Loucy (cell line): ENCODE measurements around the gene THADA.

Experiments used
- H2AFZ ChIP-seq: fragments of 200-600 bp; sonication (generic); 2 replicates; pipeline ENCODE4 v1.6.0; 2016; ENCODE audit warnings: antibody characterized with exemption, mild to moderate bottlenecking, low read length, moderate library complexity
- H3F3A ChIP-seq: fragments of 200-600 bp; 2 replicates; pipeline ENCODE4 v1.6.0; 2016; ENCODE audit warnings: antibody characterized with exemption, low read depth, mild to moderate bottlenecking
- H3K27me3 ChIP-seq: fragments of 200-600 bp; sonication (generic); 2 replicates; pipeline ENCODE4 v1.6.1; 2014; ENCODE audit warnings: low read length, mild to moderate bottlenecking; ENCODE audit not compliant: insufficient read depth, poor library complexity, severe bottlenecking
- H3K36me3 ChIP-seq: fragments of 200-600 bp; sonication (generic); 2 replicates; pipeline ENCODE4 v1.6.1; 2016; ENCODE audit warnings: low read length; ENCODE audit not compliant: insufficient read depth
- H3K4me1 ChIP-seq: fragments of 200-600 bp; sonication (generic); 2 replicates; pipeline ENCODE4 v1.5.1; 2014; ENCODE audit warnings: low read length, mild to moderate bottlenecking; ENCODE audit not compliant: insufficient read depth, poor library complexity, severe bottlenecking
- H3K4me2 ChIP-seq: fragments of 200-600 bp; sonication (generic); 2 replicates; pipeline ENCODE4 v1.6.0; 2014; ENCODE audit warnings: antibody characterized with exemption, low read length, low read depth, mild to moderate bottlenecking; ENCODE audit not compliant: poor library complexity, severe bottlenecking
- H3K4me3 ChIP-seq: fragments of 200-600 bp; sonication (generic); 2 replicates; pipeline ENCODE4 v1.5.1; 2014; ENCODE audit warnings: low read length, mild to moderate bottlenecking, mixed read lengths; ENCODE audit not compliant: poor library complexity, severe bottlenecking
- H3K79me2 ChIP-seq: fragments of 200-600 bp; sonication (generic); 2 replicates; pipeline ENCODE4 v1.6.1; 2014; ENCODE audit warnings: low read length; ENCODE audit not compliant: insufficient read depth
- H3K9ac ChIP-seq: fragments of 200-600 bp; sonication (generic); 2 replicates; pipeline ENCODE4 v1.6.0; 2014; ENCODE audit warnings: mild to moderate bottlenecking, low read depth, low read length, moderate library complexity; ENCODE audit not compliant: poor library complexity, severe bottlenecking
- H3K9me2 ChIP-seq: fragments of 200-600 bp; sonication (generic); replicated peaks from 2 replicates; pipeline ENCODE4 v1.6.1; 2016; ENCODE audit warnings: low read depth, low read length, mixed read lengths
- H3K9me3 ChIP-seq: fragments of 200-600 bp; sonication (generic); 2 replicates; pipeline ENCODE4 v1.6.1; 2014; ENCODE audit warnings: mild to moderate bottlenecking, antibody characterized with exemption, low read length, low read depth; ENCODE audit not compliant: insufficient read depth
- H4K20me1 ChIP-seq: fragments of 200-600 bp; sonication (generic); 2 replicates; pipeline ENCODE4 v1.6.0; 2014; ENCODE audit warnings: antibody characterized with exemption, low read length, mild to moderate bottlenecking; ENCODE audit not compliant: insufficient read depth, poor library complexity, severe bottlenecking
- EZH2phosphoT487 ChIP-seq: fragments of 200-600 bp; IDR thresholded peaks from 2 replicates; pipeline ENCODE4 v1.6.1; 2018; ENCODE audit warnings: antibody characterized with exemption, mild to moderate bottlenecking, moderate library complexity, borderline replicate concordance
- TF ChIP-seq, protein P1 (sequence below): fragments of 200-600 bp; sonication (generic); conservative IDR thresholded peaks from 2 replicates; pipeline ENCODE4 v1.5.1; 2014; ENCODE audit warnings: mild to moderate bottlenecking, antibody characterized with exemption, low read length

Gene THADA

DNA sequence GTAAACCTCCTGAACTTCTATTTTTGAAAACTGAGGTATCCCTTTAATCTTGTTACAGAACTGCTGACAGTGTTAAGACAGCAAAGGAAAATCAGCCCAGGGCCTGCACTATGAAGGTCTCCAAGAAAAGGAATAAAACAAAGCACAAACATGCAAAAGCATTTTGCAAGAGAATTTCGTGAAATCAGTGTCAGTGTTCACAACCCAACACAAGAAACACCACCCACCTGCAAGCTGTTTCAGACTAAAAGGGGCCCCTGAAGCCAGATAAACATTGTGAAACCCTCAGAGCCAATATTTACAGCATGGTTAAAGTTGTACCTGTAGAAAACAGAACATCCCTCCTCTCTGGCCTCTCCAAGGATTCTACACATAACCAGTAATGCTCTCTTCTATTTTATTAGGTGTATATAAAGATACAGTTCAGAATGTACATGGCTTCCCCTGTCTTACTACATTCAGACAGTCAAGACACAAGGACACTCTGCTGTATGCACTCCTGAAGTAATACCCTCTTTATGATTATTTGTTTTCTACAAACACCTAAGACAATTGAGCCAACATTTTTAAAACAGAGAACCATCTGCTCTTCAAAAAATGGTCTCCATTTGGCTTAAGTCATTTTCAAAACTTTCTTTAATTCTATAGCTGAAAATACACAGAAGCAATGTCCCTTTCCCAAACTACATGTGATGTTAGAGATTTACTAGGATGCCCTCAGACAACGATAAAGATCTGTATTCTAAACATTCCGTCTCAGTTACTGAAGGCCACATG lies 219.9 kb downstream of the THADA start:
- Histone ChIP-seq H3F3A (no peaks in the 10 kb centered on the region), H4K20me1 (no peaks in the 10 kb centered on the region), H3K4me3 (no peak overlapping the region), H3K9me2 (no peaks in the 10 kb centered on the region), H3K4me2 (no peak overlapping the region), H3K9me3 (no peaks in the 10 kb centered on the region), H3K79me2 (no peaks in the 10 kb centered on the region), H2AFZ (no peak overlapping the region), H3K36me3 (no peaks in the 10 kb centered on the region), H3K27me3 (no peaks in the 10 kb centered on the region), H3K9ac (no peak overlapping the region), H3K4me1 (no peaks in the 10 kb centered on the region)
- no peak for TF ChIP-seq EZH2phosphoT487

DNA sequence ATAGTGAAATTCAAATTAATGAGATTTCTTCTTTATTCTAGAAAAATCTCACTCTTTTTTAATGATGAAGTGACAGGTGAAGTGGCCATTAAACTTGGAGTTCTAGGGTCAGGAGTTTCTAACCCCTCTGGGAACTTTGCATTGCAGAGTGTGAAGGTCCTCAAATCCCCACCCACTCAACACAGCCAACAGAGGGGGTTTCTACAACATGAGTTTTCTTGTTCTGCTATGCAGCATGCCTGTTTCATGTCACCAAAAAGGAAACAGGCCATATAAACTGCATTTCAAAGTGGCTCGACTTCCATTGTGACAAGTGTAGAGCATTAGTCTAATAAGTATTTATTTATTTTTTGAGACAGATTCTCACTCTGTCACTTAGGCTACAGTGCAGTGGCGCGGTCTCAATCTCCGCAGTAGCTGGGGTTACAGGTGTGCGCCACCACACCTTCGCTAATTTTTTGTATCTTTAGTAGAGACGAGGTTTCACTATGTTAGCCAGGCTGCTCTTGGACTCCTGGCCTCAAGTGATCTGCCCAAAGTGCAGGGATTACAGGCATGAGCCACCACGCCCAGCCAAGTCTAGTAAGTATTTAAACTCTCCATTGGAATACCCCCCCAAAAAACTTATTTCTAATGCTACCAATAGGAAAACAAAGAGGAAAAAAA lies 223.3 kb downstream of the THADA start:
- no peaks in the 10 kb centered on the region for H3F3A ChIP-seq
- H3K4me1 ChIP-seq: no peaks in the 10 kb centered on the region
- H3K36me3 ChIP-seq: no peaks in the 10 kb centered on the region
- no peaks in the 10 kb centered on the region for H3K9me2 ChIP-seq
- H3K4me3 ChIP-seq: no peak overlapping the region
- no peaks in the 10 kb centered on the region for H4K20me1 ChIP-seq
- no peak overlapping the region for H3K9ac ChIP-seq
- no peaks in the 10 kb centered on the region for H3K79me2 ChIP-seq
- TF ChIP-seq, protein P1, sequence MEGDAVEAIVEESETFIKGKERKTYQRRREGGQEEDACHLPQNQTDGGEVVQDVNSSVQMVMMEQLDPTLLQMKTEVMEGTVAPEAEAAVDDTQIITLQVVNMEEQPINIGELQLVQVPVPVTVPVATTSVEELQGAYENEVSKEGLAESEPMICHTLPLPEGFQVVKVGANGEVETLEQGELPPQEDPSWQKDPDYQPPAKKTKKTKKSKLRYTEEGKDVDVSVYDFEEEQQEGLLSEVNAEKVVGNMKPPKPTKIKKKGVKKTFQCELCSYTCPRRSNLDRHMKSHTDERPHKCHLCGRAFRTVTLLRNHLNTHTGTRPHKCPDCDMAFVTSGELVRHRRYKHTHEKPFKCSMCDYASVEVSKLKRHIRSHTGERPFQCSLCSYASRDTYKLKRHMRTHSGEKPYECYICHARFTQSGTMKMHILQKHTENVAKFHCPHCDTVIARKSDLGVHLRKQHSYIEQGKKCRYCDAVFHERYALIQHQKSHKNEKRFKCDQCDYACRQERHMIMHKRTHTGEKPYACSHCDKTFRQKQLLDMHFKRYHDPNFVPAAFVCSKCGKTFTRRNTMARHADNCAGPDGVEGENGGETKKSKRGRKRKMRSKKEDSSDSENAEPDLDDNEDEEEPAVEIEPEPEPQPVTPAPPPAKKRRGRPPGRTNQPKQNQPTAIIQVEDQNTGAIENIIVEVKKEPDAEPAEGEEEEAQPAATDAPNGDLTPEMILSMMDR: no peak
- TF ChIP-seq EZH2phosphoT487: no peak
- H3K9me3 ChIP-seq: no peaks in the 10 kb centered on the region
- H3K4me2 ChIP-seq: no peak overlapping the region
- no peaks in the 10 kb centered on the region for H3K27me3 ChIP-seq
- H2AFZ ChIP-seq: no peak overlapping the region

- H4K20me1 ChIP-seq: no peaks in the 10 kb centered on the region
- no peak overlapping the region for H2AFZ ChIP-seq
- no peaks in the 10 kb centered on the region for H3K27me3 ChIP-seq
- no peaks in the 10 kb centered on the region for H3F3A ChIP-seq
- no peaks in the 10 kb centered on the region for H3K79me2 ChIP-seq
- H3K9ac ChIP-seq: no peak overlapping the region
- no peak overlapping the region for H3K4me3 ChIP-seq
- no peak overlapping the region for H3K4me2 ChIP-seq
- no peaks in the 10 kb centered on the region for H3K9me2 ChIP-seq
- TF ChIP-seq, protein P1: no peak
- TF ChIP-seq EZH2phosphoT487: no peak
- no peaks in the 10 kb centered on the region for H3K9me3 ChIP-seq
- H3K4me1 ChIP-seq: no peaks in the 10 kb centered on the region
- H3K36me3 ChIP-seq: no peaks in the 10 kb centered on the region
Measured at GRCh38 chr2:43370705-43371104, 225.1 kb downstream of the THADA start.
